ENCODE measurements around the gene LDLRAD2.

GRCh38 chr1:21837476-21837875 is 25.4 kb downstream of the LDLRAD2 start:
- TF ChIP-seq ZNF280A (IDR thresholded peaks at IDR 0.05; ENCODE audit: low read depth, partially characterized antibody) (no peak), POLR2A (conservative IDR thresholded peaks at IDR 0.05) (no peak), FOSL1 (tag; conservative IDR thresholded peaks at IDR 0.05) (no peak), E2F1 (CRISPR knock-in tag; IDR thresholded peaks at IDR 0.05) (no peak), ZNF134 (CRISPR knock-in tag; conservative IDR thresholded peaks at IDR 0.05) (no peak), ZFP1 (CRISPR knock-in tag; IDR thresholded peaks at IDR 0.05) (no peak)
- TF ChIP-seq, protein P1, sequence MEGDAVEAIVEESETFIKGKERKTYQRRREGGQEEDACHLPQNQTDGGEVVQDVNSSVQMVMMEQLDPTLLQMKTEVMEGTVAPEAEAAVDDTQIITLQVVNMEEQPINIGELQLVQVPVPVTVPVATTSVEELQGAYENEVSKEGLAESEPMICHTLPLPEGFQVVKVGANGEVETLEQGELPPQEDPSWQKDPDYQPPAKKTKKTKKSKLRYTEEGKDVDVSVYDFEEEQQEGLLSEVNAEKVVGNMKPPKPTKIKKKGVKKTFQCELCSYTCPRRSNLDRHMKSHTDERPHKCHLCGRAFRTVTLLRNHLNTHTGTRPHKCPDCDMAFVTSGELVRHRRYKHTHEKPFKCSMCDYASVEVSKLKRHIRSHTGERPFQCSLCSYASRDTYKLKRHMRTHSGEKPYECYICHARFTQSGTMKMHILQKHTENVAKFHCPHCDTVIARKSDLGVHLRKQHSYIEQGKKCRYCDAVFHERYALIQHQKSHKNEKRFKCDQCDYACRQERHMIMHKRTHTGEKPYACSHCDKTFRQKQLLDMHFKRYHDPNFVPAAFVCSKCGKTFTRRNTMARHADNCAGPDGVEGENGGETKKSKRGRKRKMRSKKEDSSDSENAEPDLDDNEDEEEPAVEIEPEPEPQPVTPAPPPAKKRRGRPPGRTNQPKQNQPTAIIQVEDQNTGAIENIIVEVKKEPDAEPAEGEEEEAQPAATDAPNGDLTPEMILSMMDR (IDR thresholded peaks at IDR 0.05 in 2 of 3, conservative IDR thresholded peaks at IDR 0.05 in 1 of 3; ENCODE audit: insufficient read depth in 2 of 3, low read depth in 1 of 3, low read length in 3 of 3): no peak

Measured in K562 (cell line).